Glutamatergic neuron (in vitro differentiated cells): ENCODE data around the gene PICK1. TPM values are rescaled to one million over a fixed set of nuclear protein-coding genes. Genes with fewer than 3 reads are reported as not detected.

Source experiments
- DNase-seq: peaks from one replicate; pipeline ENCODE4 v3.0.0; 2022
- H3K27ac Mint-ChIP-seq: one replicate; pipeline ENCODE4 v1.8.0; 2020; ENCODE audit warnings: mild to moderate bottlenecking, mixed read lengths, inconsistent platforms; ENCODE audit not compliant: unreplicated experiment
- H3K27me3 Mint-ChIP-seq: one replicate; pipeline ENCODE4 v1.8.0; 2020; ENCODE audit warnings: mild to moderate bottlenecking, moderate library complexity, mixed read lengths, inconsistent platforms; ENCODE audit not compliant: unreplicated experiment
- H3K36me3 Mint-ChIP-seq: one replicate; pipeline ENCODE4 v1.8.0; 2020; ENCODE audit warnings: mild to moderate bottlenecking, mixed read lengths, inconsistent platforms; ENCODE audit not compliant: unreplicated experiment
- H3K4me1 Mint-ChIP-seq: one replicate; pipeline ENCODE4 v1.8.0; 2020; ENCODE audit warnings: mild to moderate bottlenecking, low read depth, mixed read lengths, inconsistent platforms; ENCODE audit not compliant: unreplicated experiment
- H3K4me3 Mint-ChIP-seq: one replicate; pipeline ENCODE4 v1.8.0; 2020; ENCODE audit warnings: mild to moderate bottlenecking, mixed read lengths, inconsistent platforms; ENCODE audit not compliant: unreplicated experiment
- H3K9me3 Mint-ChIP-seq: one replicate; pipeline ENCODE4 v1.8.0; 2020; ENCODE audit warnings: mild to moderate bottlenecking, moderate library complexity, mixed read lengths, inconsistent platforms; ENCODE audit not compliant: unreplicated experiment
- total RNA-seq: library from RNA; stranded (reverse); fragmentation: NEBNext Ultra II Directional; extraction: Animal tissue kit (Norgen Biotek cat#: 25700); gene quantifications from one replicate; pipeline ENCODE4 v1.2.1, GENCODE V29; 2021; ENCODE audit not compliant: unreplicated experiment
- TF ChIP-seq, protein P1 (sequence below): fragments of 200-600 bp; sonication (generic); IDR thresholded peaks from one replicate; pipeline ENCODE4 v1.5.0; 2021; ENCODE audit not compliant: partially characterized antibody, unreplicated experiment

PICK1 gene
- total RNA-seq, 1 donor from 2014 or later, result 44.8 TPM

DNA sequence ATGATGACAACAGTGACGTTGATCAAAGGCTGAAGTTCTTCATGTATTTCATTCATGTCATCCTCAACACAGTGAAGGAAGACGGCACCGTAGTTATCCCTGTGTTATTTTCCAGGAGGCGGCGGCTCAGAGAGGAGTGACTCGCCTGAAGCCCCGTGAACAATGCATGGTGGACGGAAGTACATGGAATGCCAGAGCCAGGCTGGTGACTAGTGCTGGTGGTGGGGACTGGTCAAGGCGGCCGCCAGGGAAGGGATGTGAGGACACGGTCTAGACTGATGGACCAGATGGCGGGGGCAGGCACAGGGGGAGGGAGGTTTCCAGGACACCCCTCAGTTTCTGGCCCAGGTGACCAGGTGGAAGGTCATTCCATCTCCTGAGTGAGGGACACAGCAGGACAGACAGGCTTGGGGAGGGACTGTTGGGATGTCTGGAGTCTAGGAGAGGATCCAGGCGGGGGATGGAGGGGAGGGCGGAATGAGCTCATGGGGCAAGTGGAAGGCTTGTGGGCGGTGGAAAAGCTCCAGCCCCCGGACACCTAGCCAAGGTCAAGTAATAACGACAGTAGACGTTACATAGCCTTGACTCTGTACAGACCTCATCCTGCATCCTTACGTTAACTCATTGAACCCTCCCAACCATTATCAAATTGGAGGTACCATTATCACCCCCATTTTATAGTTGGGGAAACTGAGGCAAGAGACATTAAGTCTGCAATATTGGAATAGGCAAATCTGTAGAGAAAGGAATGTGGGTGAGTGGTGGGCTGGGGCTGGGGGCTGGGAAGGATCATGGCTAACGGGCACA is 16.0 kb upstream of the PICK1 start:
- H3K4me1 Mint-ChIP-seq, result no peaks in the 10 kb centered on the region
- no peak overlapping the region for H3K27ac Mint-ChIP-seq
- peaks cover 5% of the 10 kb centered on the region for H3K9me3 Mint-ChIP-seq
- TF ChIP-seq, protein P1, sequence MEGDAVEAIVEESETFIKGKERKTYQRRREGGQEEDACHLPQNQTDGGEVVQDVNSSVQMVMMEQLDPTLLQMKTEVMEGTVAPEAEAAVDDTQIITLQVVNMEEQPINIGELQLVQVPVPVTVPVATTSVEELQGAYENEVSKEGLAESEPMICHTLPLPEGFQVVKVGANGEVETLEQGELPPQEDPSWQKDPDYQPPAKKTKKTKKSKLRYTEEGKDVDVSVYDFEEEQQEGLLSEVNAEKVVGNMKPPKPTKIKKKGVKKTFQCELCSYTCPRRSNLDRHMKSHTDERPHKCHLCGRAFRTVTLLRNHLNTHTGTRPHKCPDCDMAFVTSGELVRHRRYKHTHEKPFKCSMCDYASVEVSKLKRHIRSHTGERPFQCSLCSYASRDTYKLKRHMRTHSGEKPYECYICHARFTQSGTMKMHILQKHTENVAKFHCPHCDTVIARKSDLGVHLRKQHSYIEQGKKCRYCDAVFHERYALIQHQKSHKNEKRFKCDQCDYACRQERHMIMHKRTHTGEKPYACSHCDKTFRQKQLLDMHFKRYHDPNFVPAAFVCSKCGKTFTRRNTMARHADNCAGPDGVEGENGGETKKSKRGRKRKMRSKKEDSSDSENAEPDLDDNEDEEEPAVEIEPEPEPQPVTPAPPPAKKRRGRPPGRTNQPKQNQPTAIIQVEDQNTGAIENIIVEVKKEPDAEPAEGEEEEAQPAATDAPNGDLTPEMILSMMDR, result no peak
- H3K36me3 Mint-ChIP-seq, result no peaks in the 10 kb centered on the region
- H3K4me3 Mint-ChIP-seq, result no peak overlapping the region
- no peak for DNase-seq
- peaks cover 8% of the 10 kb centered on the region for H3K27me3 Mint-ChIP-seq

DNA sequence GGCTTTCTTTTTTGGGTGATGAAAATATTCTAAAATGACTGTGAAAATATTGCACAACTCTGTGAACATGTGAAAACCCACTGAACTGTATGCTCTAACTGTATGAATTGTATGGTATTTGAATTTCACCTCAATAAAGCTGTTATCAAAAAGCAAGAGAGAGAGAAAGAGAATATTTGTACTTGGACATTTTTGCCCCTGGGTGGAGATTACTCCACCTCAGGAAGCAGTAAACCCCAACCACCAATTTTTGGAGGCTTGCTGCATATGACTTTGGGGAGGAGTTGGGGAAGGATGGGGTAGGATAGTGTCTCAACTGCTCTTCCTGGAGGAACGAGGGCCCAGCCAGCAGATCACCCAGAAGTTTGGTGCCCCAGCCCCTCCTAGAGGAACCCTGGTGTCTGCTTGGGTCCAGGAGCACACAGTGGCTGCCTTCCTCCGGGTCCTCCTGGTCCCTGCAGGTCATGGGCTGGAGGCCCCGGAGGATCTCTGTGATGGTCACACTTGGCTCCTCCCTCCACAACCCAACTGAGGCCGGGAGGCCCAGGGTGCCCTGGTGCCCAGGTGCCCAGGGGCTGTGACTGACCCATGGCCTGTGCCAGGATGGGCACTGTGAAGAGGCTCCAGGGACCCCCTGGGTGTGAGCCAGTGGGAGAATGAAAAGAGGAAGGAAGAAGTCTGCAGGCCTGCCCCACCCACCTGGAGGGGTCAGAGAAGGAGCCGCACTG is 15.3 kb upstream of the PICK1 start:
- peaks cover 5% of the 10 kb centered on the region for H3K9me3 Mint-ChIP-seq
- DNase-seq, result no peak
- H3K4me1 Mint-ChIP-seq, result no peaks in the 10 kb centered on the region
- peaks cover 8% of the 10 kb centered on the region for H3K27me3 Mint-ChIP-seq
- no peak overlapping the region for H3K27ac Mint-ChIP-seq
- no peaks in the 10 kb centered on the region for H3K36me3 Mint-ChIP-seq
- TF ChIP-seq, protein P1, result no peak
- H3K4me3 Mint-ChIP-seq, result peak overlapping the region; percentile 16

DNA sequence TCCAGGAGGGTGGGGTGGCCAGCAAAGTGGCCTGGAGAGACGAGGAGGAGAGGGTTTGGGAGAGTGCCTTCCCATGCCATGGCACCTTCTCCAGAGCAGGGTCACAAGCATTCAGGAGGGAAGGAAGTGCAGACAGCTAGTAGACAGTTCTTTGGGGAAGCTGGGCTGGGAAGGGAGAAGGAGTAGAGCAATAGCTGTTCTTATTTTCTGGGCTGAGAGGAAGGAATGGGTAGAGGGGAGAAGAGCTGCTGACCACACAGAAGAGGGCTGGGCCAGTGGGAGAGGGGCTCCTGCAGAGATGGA is 14.8 kb upstream of the PICK1 start:
- Mint-ChIP-seq H3K27ac (no peak overlapping the region), H3K9me3 (peaks cover 5% of the 10 kb centered on the region), H3K27me3 (peaks cover 8% of the 10 kb centered on the region), H3K36me3 (no peaks in the 10 kb centered on the region), H3K4me3 (no peak overlapping the region), H3K4me1 (no peaks in the 10 kb centered on the region)
- no peak for DNase-seq
- TF ChIP-seq, protein P1, result no peak

DNA sequence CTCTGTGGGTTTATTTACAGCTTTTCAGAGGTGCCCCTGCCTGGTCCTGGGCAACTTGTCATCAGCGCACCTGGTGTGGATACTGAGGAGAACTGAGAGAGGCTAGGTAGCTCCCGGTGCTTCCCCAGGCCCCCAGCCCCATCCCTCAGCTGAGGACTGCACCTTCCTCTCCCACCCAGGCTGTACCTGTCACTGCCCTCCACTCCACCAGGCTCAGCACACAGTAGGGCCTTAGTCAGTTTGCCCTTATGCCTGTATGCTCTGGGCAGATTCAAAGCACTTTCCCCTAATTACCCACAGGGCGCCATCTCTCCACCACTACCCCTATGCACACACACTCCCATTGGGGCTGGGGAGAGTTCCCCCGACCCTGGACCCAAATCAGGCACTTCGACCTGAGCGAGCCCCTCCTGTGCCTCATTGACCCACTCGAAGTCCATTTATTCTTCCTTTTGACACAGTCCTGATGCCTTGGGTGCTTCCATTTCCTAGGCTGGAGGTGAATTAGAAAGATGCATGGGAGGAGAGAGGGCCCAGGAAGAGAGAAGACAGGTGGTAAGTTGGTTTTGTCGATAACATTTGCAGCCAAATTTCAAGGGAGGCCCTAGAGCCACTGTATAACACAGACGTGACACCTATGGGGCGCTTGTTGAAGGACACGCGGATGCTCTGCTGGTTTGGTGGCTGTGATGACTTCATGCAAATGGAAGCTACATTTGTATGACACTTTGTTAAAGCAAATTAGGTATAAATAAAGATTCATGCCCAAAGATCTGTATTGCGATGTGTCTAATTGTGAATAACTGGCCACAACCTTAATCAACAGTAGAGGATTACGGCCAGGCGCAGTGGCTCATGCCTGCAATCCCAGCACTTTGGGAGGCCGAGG is 13.8 kb upstream of the PICK1 start:
- no peak for DNase-seq
- H3K4me3 Mint-ChIP-seq, result no peak overlapping the region
- H3K36me3 Mint-ChIP-seq, result no peaks in the 10 kb centered on the region
- TF ChIP-seq, protein P1, result no peak
- peaks cover 5% of the 10 kb centered on the region for H3K27me3 Mint-ChIP-seq
- peaks cover 3% of the 10 kb centered on the region for H3K9me3 Mint-ChIP-seq
- peak overlapping the region; percentile 43 for H3K27ac Mint-ChIP-seq
- H3K4me1 Mint-ChIP-seq, result no peaks in the 10 kb centered on the region
